NOMO-1 (cell line): Measurements from ENCODE around the gene IFIT1B.
"Not testable (repeated sequence)": the region's sequence is repeated elsewhere in the genome, so short reads cannot be mapped to it uniquely, and the experiment has no call there.

Experiments
- DNase-seq, 2 experiments: peaks; one replicate each; lab custom pipeline; 2025; ENCODE audit not compliant: unreplicated experiment in 2 of 2; lab: John Stamatoyannopoulos, UW

IFIT1B gene

DNA sequence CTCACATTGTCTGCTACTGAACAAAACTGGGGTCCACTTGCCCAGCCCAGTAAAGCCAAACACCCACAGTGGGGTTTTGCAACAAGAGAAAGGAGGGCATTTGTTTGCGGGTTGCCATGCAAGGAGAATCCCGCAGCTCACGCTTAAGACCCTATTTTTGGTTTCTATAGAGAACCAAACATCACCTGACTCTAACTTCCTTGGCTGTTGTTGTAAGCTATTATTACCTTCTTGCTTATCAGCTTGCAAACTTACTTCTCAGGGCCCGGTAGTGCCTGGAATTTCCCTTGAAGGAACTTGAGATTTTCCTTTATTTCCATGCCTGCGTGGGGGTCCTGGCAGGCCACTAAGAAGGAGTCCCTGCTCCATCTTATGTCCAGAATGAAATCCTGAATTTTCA, 29.4 kb upstream of the IFIT1B start:
- DNase-seq, result peak in 1 of 2 experiments; percentile 23

DNA sequence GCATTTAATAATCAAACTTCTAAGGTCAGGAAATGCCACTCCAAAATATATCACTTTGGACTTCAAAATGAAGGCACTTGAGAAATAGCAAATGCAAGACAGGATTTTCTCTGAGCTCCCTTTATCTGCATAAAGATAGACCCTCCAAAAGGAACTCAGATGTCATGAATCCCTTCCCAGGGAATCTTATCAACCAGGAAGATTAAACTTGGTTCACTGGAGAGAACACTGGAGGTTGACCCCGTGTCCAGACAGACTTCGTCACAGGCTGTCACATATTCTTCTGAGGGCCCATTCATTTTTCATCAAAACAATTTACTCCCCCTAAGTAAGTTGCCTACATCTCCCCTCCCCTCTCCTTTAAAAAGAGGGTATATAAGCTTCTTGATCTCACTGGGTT, 28.9 kb upstream of the IFIT1B start:
- DNase-seq, result no peak

DNA sequence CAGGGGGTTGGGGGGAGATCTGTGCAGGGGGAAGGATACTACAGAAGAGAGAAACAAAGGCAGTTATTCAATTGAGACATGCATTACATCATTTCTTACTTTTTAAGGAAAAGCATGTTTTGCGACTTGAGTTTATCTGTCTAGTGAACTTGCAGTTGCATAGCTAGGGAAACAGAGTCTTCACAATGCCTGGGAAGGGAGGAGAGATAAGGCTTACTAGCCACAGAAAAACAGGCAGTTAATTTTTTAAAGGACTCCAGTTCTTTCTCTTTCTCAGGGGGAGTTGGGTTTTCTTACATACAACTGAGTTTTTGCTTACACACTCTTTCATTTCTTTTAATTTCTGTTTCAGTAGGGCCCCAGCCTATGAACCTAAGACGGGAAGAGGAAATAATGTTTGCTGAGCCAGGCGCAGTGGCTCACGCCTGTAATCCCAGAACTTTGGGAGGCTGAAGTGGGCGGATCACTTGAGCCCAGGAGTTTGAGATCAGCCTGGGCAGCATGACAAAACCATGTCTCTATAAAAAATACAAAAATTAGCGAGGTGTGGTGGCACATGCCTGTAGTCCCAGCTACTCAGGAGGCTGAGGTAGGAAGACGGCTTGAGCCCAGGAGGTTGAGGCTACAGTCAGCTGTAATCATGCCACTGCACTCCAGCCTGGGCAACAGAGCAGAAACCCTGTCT, 27.1 kb upstream of the IFIT1B start:
- DNase-seq, result not testable (repeated sequence)

DNA sequence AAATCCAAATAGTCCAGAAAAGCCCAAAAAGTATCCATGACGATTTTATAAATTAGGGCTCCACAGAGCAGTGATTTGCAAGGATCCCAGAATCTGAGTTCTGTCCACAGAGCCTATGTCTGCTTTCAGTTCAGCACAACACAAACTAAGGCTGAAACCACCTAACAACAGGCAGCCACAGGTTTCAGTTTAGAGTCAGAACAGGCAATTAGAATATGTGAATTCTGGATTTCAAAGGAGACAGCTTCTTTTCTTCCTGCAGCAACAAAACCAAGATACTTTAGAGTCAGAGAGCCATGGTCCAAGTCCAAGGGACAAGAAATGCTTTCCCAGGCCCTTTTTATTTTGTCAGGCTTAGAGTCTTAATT, 26.5 kb upstream of the IFIT1B start:
- no peak for DNase-seq

DNA sequence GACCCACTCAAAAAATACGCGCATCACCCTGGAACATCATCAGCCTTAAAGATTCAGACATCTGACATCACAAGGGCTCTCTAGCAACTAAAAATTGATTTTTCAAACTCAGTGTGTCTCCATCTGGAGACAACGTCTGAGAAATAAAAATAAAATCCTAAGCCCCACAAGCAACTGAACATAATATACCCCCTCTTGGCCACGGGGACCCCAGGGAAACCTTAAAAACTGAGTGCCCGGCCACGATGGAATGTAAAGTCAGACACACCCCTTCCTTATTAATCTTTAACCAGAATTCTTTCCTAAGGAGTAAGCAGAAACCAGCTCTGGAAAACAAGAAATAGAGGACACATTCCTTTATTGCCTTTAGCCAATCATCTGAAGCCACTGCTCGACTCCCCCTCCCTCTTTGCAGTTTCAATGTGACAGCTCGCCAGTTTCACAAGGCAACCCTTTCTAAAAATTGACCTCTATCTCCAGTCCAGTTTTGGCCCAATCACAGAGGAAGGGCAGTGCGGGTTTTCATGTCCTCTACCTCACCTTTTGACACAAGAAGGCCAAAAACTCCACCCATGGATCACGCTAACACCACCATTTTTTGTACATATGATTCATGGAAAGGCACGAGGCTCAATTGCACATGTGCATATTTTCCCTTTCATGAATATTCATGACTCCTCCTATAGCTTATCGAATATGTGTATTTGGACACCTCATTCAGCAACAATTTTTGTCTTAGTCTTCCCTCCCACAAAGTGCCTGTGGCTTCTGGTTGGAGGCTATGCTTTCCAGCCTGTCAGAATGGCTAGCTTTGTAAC, 25.9 kb upstream of the IFIT1B start:
- no peak for DNase-seq

DNA sequence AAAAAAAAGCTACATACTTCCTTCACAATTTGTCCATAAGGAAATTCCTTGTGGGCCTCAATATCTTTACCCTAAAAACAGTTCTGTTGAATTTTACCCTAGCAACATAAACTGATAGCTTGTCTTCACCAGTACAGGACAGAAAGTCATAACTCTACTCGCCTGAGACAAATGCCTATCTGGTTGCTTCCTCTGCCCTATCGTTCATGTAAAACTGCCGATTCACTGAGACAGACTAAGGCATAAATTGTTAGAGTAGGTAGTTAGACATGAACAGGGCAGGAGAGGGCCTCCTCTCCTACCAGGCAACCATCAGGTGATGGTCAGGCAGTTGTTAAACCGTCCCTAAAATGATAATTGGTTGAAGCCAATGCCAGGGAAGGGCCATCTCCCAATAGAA, 25.1 kb upstream of the IFIT1B start:
- no peak for DNase-seq

DNA sequence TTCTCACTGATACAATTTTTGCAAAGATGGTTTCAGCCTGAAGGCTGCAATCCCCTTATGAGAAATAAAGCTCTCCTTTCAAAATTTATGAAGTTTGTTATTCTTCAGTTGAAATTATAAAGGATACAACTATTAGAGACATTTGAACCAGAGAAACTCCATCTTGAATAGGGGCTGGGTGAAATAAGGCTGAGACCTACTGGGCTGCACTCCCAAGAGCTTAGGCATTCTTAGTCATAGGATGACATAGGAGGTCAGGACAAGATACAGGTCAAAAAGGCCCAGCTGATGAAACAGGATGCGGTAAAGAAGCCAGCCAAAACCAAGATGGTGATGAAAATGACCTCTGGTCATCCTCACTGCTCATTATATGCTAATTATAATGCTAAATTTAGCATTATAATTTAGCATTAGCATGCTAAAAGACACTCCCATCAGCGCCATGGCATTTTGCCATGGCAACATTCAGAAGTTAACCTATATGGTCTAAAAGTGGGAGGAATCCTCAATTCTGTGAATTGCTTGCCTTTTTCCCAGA, 22.4 kb upstream of the IFIT1B start:
- no peak for DNase-seq

DNA sequence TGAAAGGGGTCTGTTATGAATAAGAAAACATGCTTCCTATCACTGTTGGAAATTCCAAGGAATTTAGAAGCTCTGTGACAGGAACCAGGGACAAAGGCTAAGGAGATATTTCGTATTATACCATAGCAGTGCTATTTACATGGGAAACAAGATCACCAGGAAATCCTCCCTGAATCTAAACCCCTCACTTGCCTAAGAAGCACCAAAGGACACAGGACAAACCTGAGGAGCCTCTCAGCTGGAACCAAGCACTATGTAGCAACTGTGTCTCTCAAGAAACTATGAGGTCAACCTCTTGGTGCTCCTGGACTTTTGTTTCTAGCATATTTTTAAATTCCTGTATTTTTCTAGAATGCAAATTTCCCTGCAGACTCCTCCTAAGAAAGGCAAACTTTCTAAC, 20.8 kb upstream of the IFIT1B start:
- no peak for DNase-seq

DNA sequence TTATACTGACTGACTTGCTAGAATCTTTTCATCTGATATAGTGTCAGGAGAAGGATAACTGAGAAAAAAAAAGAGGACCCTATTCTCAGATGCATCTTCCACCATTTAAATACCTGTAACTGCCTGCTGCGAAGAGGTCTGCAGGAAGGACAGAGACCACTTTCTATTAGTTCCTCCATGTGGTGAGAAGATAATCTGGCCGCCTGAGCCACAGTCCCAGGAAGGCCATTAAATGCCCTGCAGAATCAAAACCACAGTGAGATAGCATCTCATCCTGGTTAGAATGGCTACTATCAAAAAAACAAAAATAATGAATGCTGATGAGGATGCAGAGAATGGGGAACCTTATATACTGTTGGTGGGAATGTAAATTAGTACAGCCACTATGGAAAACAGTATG, 19.9 kb upstream of the IFIT1B start:
- no peak for DNase-seq

DNA sequence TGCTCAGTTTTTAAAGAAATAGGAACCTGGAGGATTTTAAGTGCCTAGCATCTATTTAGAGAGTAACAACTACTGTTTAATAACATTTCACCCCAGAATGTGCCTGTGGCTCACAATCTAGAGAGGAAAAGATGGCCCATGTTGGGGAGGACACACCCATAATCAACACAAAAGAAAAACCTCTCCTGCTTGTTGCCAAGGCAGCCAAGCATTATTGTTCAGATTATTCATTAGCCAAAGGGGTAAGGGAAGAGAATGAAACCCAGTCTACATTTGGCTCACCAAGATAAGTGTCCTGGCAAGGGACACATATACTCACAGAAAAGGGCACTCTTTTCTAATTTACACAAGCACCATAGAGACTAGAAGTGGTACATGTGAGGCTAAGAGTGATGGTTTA, 17.7 kb upstream of the IFIT1B start:
- no peak for DNase-seq

DNA sequence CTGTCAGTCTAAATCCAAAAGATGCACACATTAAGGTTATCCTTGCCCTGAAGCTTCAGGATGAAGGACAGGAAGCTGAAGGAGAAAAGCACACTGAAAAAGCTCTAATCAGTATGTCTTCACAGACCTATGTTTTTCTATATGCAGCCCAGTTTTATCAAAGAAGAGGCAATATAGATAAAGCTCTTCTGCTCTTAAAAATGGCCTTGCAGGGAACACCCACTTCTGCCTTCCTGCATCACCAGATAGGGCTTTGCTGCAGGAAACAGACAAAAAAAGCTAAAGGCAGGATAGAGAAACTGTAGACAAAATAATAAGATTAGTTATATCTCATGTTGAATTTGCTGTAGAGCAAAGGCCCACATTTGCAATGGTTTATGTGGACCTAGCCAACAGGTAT, 14.9 kb upstream of the IFIT1B start:
- no peak for DNase-seq

DNA sequence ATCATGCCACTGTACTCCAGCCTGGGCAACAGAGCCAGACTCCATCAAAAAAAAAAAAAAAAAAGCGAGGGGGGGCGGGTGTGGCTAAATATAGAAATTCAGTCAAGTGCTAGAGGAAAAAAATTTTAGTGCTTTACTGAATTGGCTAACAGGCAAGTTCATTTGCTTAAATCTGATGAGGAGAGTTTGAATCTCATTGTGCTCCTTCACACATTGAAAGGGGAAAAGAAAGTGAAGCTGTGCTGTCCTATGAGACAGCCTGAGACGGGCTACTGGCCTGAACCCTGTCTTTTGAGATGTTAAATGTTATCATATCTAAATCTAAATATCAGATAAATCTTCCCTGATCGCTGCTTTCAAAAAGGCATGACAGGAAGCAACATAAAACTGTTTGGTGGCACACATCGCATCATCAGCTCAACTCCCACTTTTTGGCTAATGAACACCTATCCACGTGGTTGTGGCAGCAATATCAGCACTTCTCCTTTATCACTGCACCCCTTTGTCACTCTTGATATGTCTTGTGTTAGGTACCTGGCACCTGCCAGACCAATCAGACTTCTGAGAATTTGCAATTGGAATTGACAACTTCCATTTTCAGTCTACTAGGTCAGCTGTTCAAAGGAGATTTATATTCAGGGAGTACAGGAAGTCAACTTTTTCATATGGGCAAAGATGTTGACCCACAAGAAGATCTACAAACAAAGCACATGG, 14.0 kb upstream of the IFIT1B start:
- DNase-seq, result no peak

DNA sequence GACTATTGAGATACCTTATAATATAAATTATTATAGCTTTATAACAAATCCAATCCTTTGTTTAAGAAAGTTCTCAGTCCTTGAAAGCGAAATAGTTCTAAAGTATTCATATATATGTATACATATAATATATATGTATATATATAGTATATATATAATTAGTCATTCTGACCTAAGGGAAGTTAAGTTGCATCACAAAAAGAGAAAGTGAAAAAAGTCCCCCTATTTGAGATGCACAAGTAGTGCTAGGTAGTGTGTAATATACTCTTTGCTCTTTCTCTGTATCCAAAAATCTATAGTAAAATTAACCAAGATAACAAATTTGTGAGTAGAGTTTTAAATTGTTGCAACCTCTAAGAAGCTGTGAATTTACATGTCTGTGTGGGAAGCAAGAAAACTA, 13.3 kb upstream of the IFIT1B start:
- peak in 1 of 2 experiments; percentile 38 for DNase-seq

DNA sequence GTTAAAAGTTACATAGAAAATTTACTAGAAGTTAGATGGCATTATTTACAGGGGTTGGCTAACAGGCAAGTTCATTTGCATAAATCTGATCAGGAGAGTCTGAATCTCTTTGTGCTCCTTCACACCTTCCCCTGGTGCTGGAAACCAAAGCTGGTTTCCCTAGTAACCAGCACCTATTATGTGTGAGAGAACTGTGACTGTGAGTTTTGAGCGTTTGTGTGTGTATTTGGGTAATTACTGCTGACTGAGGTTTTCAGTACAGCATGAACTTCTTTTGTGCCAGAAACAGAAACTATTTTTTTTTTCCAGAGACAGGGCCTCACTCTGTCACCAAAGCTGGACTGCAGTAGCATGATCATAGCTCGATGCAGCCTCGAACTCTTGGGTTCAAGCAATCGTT, 10.3 kb upstream of the IFIT1B start:
- no peak for DNase-seq

DNA sequence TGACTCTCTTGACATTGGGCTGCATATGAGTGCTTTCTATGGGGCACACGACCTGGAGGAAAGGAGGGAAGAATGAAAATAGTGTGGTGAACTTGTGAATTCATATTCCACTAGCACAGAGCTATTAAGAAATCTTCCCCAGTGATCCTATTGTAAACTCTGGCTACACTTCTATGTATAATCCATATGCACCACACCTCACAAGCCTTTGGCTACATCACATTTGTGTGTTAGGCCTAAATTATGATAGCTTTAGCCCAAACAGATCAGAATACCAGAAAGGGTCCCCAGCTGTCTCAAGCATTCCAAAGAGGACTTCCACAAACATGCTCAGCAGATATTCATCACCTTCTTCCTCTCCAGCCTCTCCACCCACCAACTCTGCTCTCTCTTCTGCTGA, 9.7 kb upstream of the IFIT1B start:
- no peak for DNase-seq

DNA sequence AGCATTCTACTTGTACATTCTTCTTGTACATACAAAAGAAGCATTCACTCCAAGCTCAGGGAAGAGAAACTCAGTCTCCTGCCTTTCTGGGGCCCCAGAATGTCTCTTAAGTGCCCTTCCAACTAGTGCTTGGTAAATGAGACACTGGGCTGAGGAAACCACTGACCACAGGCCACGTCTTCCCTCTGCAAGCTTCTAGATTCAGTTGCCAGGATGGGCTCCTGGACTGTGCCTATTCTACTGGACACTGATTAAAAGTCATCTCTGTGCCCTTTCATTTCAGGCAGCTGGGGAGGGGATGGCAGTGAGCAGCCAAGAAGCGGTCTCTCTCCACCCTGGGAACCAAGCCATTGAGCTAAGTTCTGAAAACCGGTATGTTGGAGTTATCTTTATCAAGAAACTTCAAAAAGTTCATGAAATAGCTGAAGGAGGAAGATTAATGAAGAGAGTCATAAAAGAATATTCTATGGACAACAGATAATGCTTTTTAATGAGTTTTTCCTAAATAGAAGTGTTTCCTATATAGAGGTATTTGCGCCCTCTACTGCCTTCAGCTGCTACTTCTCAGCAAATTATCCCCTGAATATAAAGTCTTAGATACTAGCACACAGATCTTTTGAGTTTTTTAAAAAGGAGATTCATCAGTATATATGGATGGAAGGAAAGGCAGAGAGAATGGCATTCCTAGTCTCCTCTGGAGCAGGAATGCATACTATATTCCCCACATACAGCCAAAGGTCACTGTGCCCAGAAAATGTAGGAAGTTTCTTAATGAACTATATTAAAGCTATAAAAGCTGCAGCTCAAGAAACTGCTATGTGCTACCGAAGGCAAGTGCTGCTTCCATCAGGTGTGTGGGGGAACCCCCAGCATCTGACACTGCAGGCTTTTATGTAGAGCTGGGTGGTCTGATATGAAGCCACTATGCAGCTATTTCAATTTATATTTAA, 8.4 kb upstream of the IFIT1B start:
- DNase-seq, result peak; percentile 31 to 35

DNA sequence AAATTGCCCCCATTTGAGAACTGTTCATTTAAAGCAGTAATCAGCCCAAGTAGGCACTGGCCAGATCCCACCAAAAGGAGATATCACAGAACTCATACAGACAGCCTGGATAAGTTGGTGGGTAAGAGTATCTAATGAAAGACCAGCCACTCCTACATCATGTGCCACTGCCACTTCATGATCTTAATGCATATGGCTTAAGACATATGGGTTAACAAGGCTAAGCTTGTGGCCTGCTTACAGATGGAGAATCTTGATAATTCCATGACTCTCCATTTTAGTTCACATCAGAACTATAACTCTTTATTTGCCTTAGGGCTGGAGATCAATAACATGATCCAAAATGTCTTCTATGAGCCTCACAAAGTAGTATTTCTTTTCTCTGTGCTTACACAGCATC, 6.8 kb upstream of the IFIT1B start:
- DNase-seq, result no peak

DNA sequence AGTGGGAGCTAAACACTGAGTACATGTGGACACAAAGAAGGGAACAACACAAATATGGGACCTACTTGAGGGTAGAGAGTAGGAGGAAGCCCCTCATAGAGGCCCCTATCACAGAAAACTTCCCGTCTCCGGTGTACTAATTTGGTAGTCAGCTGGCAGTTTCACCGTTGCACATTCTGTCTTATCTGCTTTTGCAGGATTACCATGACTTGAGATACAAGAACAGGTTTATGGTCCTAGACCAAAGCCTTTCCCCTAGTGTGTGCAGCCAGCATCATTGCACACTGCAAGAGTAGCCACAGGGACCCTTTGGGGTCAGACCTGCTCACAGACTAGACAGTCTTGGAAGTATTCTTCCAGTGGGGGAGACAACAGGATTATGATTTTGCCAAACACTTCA, 5.9 kb upstream of the IFIT1B start:
- no peak for DNase-seq

DNA sequence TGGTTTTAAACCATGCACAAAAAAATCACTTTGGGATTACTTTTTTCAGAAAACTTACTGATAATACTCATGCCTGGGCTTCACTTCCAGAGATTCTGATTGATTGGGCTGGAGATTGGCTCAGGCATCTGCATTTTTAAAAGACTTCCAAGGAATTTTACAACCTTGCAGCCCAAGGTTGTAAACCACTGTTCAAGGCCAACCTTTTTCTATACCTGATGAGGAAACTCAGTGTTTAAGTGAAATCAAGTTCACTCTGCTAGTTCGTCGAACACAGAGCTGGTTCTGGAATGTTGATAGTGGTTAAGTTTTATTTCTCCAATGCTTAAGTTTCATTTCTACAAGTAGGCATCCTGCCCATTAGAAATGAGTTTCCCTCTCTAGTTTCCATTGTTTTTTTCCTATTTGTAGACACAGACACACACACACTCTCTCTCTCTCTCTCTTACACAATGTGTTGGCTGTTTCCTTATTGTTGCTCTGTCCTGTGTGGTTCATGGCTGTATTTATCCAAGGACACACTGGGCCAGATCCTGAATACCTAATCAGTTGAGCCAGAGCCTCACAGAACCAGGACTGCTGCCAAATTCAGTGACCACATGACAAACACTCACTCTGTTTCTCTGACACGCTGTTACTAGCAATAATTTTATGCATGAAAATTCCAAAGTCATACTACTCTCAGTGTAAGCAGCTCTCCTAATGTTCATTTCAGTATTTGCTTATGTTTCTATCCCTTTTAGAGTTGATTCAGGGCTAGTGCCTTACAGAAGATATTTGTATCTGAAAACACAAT, 3.7 kb upstream of the IFIT1B start:
- no peak for DNase-seq

DNA sequence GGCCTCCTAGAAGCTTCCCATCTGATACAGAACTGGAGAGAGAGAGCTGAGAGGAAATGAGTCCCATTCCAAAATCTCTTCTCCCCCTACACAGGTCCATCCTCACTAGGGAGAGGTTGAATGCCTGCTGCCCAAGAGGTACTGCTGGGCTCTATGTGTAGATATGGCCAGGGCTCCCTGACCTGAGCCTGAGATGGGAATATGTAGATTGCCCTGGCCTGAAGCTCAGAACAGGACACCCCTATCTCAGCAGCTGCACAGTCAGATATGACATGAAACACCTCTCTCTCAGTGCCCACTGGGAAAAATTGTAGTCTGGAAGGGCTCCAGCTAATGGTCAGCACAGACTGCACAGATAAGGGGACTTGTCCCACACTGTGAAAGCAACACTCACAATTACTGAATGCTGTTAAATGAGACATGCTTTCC, 3.1 kb upstream of the IFIT1B start:
- DNase-seq, result no peak
